ENCODE measurements around the gene NPIPB2.
"Not testable (repeated sequence)": the region's sequence is repeated elsewhere in the genome, so short reads cannot be mapped to it uniquely, and the experiment has no call there.

NPIPB2 gene

GRCh38 chr16:11962457-11962856, 20.6 kb upstream of the NPIPB2 start:
- H3K4me1 ChIP-seq (ENCODE audit: control insufficient read depth, insufficient read depth, low read length); DNase-seq (ENCODE audit: low read depth, low spot score); H3K27ac ChIP-seq (ENCODE audit: low read length); H3K36me3 ChIP-seq (ENCODE audit: control insufficient read depth, insufficient read depth, low read length); H3K27me3 ChIP-seq (ENCODE audit: control insufficient read depth, insufficient read depth, low read length); H3K4me3 ChIP-seq (ENCODE audit: low read length); H3K9me3 ChIP-seq (ENCODE audit: control insufficient read depth, insufficient read depth, low read length): not testable (repeated sequence)
- WGBS (ENCODE audit: insufficient coverage, insufficient read length), result no CpG with 5 or more reads among the region's 5 CpGs

DNA sequence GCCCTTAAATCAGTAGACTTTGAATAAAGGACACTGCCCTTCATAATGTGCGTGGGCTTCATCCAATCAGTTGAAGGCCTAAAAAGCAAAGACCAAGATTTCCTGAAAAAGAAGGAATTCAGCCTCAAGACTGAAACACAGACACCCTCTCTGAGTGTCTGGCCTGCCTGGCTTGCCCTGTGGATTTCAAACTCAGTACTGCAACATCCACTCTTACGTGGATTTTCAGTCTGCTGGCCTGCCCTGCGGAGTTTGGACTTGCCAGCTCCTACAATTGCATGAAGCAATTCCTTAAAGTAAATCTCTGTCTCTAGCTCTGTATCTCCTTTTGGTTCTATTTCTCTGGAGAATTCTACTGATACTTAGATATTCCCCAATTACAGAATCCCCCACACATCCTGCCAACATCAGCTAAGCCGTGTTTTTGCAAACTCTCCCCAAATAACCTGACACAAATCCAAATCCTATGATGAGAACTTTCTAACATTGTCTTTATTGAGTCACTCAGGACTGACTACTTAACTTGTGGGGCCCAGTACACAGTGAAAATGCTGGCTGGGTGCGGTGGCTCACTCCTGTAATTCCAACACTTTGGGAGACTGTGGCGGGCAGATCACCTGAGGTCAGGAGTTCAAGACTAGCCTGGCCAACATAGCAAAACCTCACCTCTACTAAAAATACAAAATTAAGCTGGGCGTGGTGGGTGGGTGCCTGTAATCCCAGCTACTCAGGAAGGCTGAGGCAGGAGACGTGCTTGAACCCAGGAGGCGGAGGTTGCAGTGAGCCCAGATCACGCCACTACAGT, 15.9 kb upstream of the NPIPB2 start:
- H3K4me3 ChIP-seq (ENCODE audit: low read length), result no peak overlapping the region
- H3K36me3 ChIP-seq (ENCODE audit: control insufficient read depth, insufficient read depth, low read length), result no peaks in the 10 kb centered on the region
- H3K9me3 ChIP-seq (ENCODE audit: control insufficient read depth, insufficient read depth, low read length), result no peaks in the 10 kb centered on the region
- no CpG with 5 or more reads among the region's 10 CpGs for WGBS (ENCODE audit: insufficient coverage, insufficient read length)
- H3K4me1 ChIP-seq (ENCODE audit: control insufficient read depth, insufficient read depth, low read length), result no peaks in the 10 kb centered on the region
- DNase-seq (ENCODE audit: low read depth, low spot score), result no peak
- H3K27me3 ChIP-seq (ENCODE audit: control insufficient read depth, insufficient read depth, low read length), result no peaks in the 10 kb centered on the region
- H3K27ac ChIP-seq (ENCODE audit: low read length), result no peak overlapping the region

DNA sequence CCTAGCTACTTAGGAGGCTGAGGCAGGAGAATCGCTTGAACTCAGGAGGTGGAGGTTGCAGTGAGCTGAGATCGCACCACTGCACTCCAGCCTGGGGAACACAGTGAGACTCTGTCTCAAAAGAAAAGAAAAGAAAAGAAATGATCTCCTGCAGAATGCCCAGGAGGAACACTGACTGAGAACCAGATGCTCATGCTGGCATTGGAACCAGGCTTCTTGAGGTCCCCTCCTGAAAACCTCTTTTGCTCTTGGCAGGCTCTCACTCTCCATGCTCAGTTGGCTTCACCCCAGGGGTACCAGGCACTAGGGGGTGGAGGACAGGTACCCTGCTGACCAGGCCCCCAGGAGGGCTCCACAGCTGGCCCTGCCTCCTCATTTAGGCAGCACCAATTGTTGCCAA, 14.7 kb upstream of the NPIPB2 start:
- H3K27me3 ChIP-seq (ENCODE audit: control insufficient read depth, insufficient read depth, low read length), result no peaks in the 10 kb centered on the region
- H3K27ac ChIP-seq (ENCODE audit: low read length), result no peak overlapping the region
- H3K9me3 ChIP-seq (ENCODE audit: control insufficient read depth, insufficient read depth, low read length), result no peaks in the 10 kb centered on the region
- no peaks in the 10 kb centered on the region for H3K4me1 ChIP-seq (ENCODE audit: control insufficient read depth, insufficient read depth, low read length)
- no peaks in the 10 kb centered on the region for H3K36me3 ChIP-seq (ENCODE audit: control insufficient read depth, insufficient read depth, low read length)
- no peak overlapping the region for H3K4me3 ChIP-seq (ENCODE audit: low read length)
- no CpG with 5 or more reads among the region's 2 CpGs for WGBS (ENCODE audit: insufficient coverage, insufficient read length)
- no peak for DNase-seq (ENCODE audit: low read depth, low spot score)

DNA sequence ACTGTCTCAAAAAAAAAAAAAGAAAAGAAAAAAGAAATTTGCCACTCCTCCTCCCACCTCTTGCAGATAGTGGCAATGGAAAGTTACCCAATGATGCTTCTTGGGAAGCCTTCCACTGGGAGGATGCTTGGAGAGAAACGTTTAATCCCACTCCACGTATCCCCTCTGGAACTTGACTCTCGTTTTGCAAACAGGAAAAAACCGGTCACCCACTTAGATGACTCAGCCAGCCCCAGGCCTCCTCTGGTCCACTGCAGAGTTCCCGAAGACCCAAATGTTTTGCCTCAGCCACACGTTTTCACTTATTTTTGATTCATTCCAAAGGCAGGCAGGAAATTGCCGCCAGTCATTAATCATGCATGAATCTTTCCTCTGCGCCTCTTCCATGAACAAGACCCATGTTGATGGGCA, 13.9 kb upstream of the NPIPB2 start:
- no CpG with 5 or more reads among the region's 8 CpGs for WGBS (ENCODE audit: insufficient coverage, insufficient read length)
- no peaks in the 10 kb centered on the region for H3K9me3 ChIP-seq (ENCODE audit: control insufficient read depth, insufficient read depth, low read length)
- H3K4me1 ChIP-seq (ENCODE audit: control insufficient read depth, insufficient read depth, low read length), result no peaks in the 10 kb centered on the region
- DNase-seq (ENCODE audit: low read depth, low spot score), result no peak
- no peak overlapping the region for H3K4me3 ChIP-seq (ENCODE audit: low read length)
- no peak overlapping the region for H3K27ac ChIP-seq (ENCODE audit: low read length)
- no peaks in the 10 kb centered on the region for H3K27me3 ChIP-seq (ENCODE audit: control insufficient read depth, insufficient read depth, low read length)
- no peaks in the 10 kb centered on the region for H3K36me3 ChIP-seq (ENCODE audit: control insufficient read depth, insufficient read depth, low read length)

DNA sequence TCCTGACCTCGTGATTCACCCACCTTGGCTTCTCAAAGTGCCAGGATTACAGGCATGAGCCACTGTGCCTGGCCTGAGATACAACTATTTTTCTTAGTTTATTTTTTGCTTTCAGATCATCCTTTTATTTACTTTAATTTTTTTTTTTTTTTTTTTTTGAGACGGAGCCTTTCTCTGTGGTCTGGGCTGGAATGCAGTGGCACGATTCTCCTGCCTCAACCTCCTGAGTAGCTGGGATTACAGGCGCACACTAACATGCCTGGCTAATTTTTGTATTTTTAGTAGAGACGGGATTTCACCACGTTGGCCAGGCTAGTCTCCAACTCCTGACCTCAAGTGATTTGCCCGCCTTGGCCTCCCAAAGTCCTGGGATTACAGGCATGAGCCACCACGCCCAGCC, 11.7 kb upstream of the NPIPB2 start:
- H3K36me3 ChIP-seq (ENCODE audit: control insufficient read depth, insufficient read depth, low read length); H3K27ac ChIP-seq (ENCODE audit: low read length); H3K27me3 ChIP-seq (ENCODE audit: control insufficient read depth, insufficient read depth, low read length); DNase-seq (ENCODE audit: low read depth, low spot score); H3K9me3 ChIP-seq (ENCODE audit: control insufficient read depth, insufficient read depth, low read length); H3K4me1 ChIP-seq (ENCODE audit: control insufficient read depth, insufficient read depth, low read length); H3K4me3 ChIP-seq (ENCODE audit: low read length): not testable (repeated sequence)
- no CpG with 5 or more reads among the region's 8 CpGs for WGBS (ENCODE audit: insufficient coverage, insufficient read length)

DNA sequence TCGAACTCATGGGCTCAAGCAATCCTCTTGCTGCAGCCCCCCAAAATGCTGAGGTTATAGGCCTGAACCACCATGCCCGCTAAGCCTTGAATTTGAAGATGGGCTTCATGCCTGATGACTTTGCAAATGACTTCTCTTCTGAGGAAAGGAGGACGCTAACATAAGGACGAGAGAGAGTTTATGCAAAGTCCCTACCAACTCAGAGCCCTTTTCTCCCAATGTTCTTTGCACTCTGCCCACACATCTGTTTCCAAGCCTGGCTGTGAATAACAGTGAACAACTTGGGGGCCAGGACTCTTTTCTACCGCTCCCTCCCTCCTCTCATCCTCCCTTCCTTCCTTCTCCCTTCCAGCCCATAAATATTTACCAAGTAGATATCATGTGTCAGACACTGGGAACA, 8.5 kb upstream of the NPIPB2 start:
- DNase-seq (ENCODE audit: low read depth, low spot score), result no peak
- Histone ChIP-seq H3K27ac (ENCODE audit: low read length) (no peak overlapping the region), H3K36me3 (ENCODE audit: control insufficient read depth, insufficient read depth, low read length) (no peaks in the 10 kb centered on the region), H3K27me3 (ENCODE audit: control insufficient read depth, insufficient read depth, low read length) (no peaks in the 10 kb centered on the region), H3K4me3 (ENCODE audit: low read length) (no peak overlapping the region), H3K9me3 (ENCODE audit: control insufficient read depth, insufficient read depth, low read length) (no peaks in the 10 kb centered on the region), H3K4me1 (ENCODE audit: control insufficient read depth, insufficient read depth, low read length) (no peaks in the 10 kb centered on the region)
- WGBS (ENCODE audit: insufficient coverage, insufficient read length), result no CpG with 5 or more reads among the region's 5 CpGs

DNA sequence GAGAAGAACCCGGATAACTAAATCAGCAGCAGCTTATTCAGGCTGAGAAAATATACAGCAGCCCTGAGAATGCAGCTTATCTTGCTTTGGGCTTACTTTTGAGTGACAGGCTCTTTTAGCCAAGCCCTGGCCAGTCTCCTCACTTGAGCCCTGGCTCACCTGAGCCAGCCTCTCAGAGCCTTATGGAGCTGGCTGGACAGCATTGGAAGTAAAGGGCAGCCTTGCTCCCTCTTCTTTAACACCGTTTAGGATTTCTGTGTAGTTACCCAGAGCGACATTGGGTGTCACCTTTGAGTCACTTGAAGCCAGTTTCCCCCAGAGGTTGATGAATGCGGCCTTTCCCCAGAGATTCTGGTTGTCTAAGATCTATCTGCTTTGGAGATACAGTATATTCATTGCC, 7.7 kb upstream of the NPIPB2 start:
- Histone ChIP-seq H3K4me3 (ENCODE audit: low read length) (no peak overlapping the region), H3K27me3 (ENCODE audit: control insufficient read depth, insufficient read depth, low read length) (no peaks in the 10 kb centered on the region), H3K9me3 (ENCODE audit: control insufficient read depth, insufficient read depth, low read length) (no peaks in the 10 kb centered on the region), H3K27ac (ENCODE audit: low read length) (no peak overlapping the region), H3K4me1 (ENCODE audit: control insufficient read depth, insufficient read depth, low read length) (no peaks in the 10 kb centered on the region), H3K36me3 (ENCODE audit: control insufficient read depth, insufficient read depth, low read length) (no peaks in the 10 kb centered on the region)
- no CpG with 5 or more reads among the region's 4 CpGs for WGBS (ENCODE audit: insufficient coverage, insufficient read length)
- DNase-seq (ENCODE audit: low read depth, low spot score), result no peak

DNA sequence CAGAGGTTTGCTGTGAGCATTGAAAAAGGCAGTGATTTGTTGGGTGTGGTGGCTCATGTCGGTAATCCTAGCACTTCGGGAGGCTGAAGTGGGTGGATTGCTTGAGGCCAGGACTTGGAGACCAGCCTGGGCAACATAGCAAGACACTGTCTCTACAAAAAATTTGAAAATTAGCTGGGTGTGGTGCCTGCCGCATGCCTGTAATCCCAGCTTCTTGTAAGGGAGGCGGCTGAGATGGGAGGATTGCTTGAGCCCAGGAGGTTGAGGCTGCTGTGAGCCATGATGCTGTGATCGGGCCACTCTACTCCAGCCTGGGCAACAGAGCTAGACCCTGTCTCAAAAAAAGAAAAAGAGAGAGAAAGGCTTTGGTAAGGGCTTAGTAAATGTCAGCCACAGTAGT, 7.0 kb upstream of the NPIPB2 start:
- Histone ChIP-seq H3K27me3 (ENCODE audit: control insufficient read depth, insufficient read depth, low read length) (no peaks in the 10 kb centered on the region), H3K9me3 (ENCODE audit: control insufficient read depth, insufficient read depth, low read length) (no peaks in the 10 kb centered on the region), H3K36me3 (ENCODE audit: control insufficient read depth, insufficient read depth, low read length) (no peaks in the 10 kb centered on the region), H3K27ac (ENCODE audit: low read length) (no peak overlapping the region), H3K4me3 (ENCODE audit: low read length) (no peak overlapping the region), H3K4me1 (ENCODE audit: control insufficient read depth, insufficient read depth, low read length) (no peaks in the 10 kb centered on the region)
- WGBS (ENCODE audit: insufficient coverage, insufficient read length), result no CpG with 5 or more reads among the region's 5 CpGs
- DNase-seq (ENCODE audit: low read depth, low spot score), result no peak

DNA sequence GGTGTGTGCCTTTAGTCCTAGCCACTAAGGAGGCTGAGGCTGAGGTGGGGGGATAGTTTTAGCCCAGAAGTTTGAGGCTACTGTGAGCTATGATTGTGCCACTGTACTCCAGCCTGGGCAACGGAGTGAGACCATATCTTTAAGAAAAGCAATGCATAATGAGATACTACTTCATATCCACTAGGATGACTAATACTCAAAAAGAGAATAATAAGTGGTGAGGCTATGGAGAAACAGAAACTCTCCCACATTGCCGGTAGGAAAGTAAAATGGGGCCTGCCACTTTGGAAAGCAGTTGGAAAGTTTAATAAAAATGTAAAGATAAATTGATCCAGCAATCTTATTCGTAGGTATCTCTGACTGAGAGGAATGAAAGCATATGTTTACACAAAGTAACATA, 4.6 kb upstream of the NPIPB2 start:
- Histone ChIP-seq H3K4me3 (ENCODE audit: low read length) (no peak overlapping the region), H3K9me3 (ENCODE audit: control insufficient read depth, insufficient read depth, low read length) (no peaks in the 10 kb centered on the region), H3K36me3 (ENCODE audit: control insufficient read depth, insufficient read depth, low read length) (no peaks in the 10 kb centered on the region), H3K4me1 (ENCODE audit: control insufficient read depth, insufficient read depth, low read length) (no peaks in the 10 kb centered on the region), H3K27me3 (ENCODE audit: control insufficient read depth, insufficient read depth, low read length) (no peaks in the 10 kb centered on the region), H3K27ac (ENCODE audit: low read length) (no peak overlapping the region)
- no CpG with 5 or more reads among the region's 3 CpGs for WGBS (ENCODE audit: insufficient coverage, insufficient read length)
- no peak for DNase-seq (ENCODE audit: low read depth, low spot score)

DNA sequence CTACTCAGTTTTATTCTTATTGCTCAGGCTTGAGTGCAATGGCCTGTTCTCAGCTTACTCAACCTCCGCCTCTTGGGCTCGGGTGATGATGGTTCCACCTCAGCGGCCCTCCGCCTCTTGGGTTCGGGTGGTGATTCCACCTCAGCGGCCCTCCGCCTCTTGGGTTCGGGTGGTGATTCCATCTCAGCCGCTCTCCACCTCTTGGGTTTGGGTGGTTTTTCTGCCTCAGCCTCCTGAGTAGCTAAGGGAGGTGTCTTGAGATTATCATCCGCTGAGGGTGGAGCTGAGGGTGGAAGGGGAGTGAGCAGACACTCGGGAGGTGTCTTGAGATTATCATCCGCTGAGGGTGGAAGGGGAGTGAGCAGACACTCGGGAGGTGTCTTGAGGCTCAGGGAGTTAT, 14.5 kb downstream of the NPIPB2 start:
- H3K27ac ChIP-seq (ENCODE audit: low read length); H3K4me3 ChIP-seq (ENCODE audit: low read length); H3K36me3 ChIP-seq (ENCODE audit: control insufficient read depth, insufficient read depth, low read length); H3K4me1 ChIP-seq (ENCODE audit: control insufficient read depth, insufficient read depth, low read length); DNase-seq (ENCODE audit: low read depth, low spot score); H3K9me3 ChIP-seq (ENCODE audit: control insufficient read depth, insufficient read depth, low read length); H3K27me3 ChIP-seq (ENCODE audit: control insufficient read depth, insufficient read depth, low read length): not testable (repeated sequence)
- WGBS (ENCODE audit: insufficient coverage, insufficient read length), result no CpG with 5 or more reads among the region's 13 CpGs

GRCh38 chr16:11924046-11924445, 17.8 kb downstream of the NPIPB2 start:
- no CpG with 5 or more reads among the region's 10 CpGs for WGBS (ENCODE audit: insufficient coverage, insufficient read length)
- not testable (repeated sequence) for H3K36me3 ChIP-seq (ENCODE audit: control insufficient read depth, insufficient read depth, low read length); H3K4me1 ChIP-seq (ENCODE audit: control insufficient read depth, insufficient read depth, low read length); DNase-seq (ENCODE audit: low read depth, low spot score); H3K4me3 ChIP-seq (ENCODE audit: low read length); H3K27me3 ChIP-seq (ENCODE audit: control insufficient read depth, insufficient read depth, low read length); H3K27ac ChIP-seq (ENCODE audit: low read length); H3K9me3 ChIP-seq (ENCODE audit: control insufficient read depth, insufficient read depth, low read length)

Data from iPS DF 6.9 (cell line).